Calu3 (cell line): ENCODE measurements around the gene ZNF532. TPM values are rescaled to one million over a fixed set of nuclear protein-coding genes. Genes with fewer than 3 reads are reported as not detected.

Experiments
- BruUV-seq: library from RNA; stranded (reverse); fragments of 400-500 nt; replicated peaks from 2 replicates; lab custom pipeline; 2021; lab: Mats Ljungman, UMichigan
- CTCF ChIA-PET: fragments of 300-600 bp; sonication (Branson Sonifier 250); formaldehyde crosslinking; loops from one replicate; lab custom pipeline; 2022; ENCODE audit warnings: antibody characterized with exemption; lab: Charles Lee
- DNase-seq: peaks from one replicate; pipeline ENCODE4 v3.0.0; 2022
- H3K27ac Mint-ChIP-seq: one replicate; pipeline ENCODE4 v1.8.0; 2022; ENCODE audit warnings: mixed read lengths; ENCODE audit not compliant: unreplicated experiment
- H3K27me3 Mint-ChIP-seq: one replicate; pipeline ENCODE4 v1.8.0; 2022; ENCODE audit warnings: mixed read lengths; ENCODE audit not compliant: unreplicated experiment
- H3K36me3 Mint-ChIP-seq: one replicate; pipeline ENCODE4 v1.8.0; 2022; ENCODE audit warnings: mild to moderate bottlenecking, moderate library complexity, mixed read lengths; ENCODE audit not compliant: insufficient read depth, unreplicated experiment
- H3K4me1 Mint-ChIP-seq: one replicate; pipeline ENCODE4 v1.8.0; 2022; ENCODE audit warnings: mild to moderate bottlenecking, low read depth, mixed read lengths; ENCODE audit not compliant: unreplicated experiment
- H3K4me3 Mint-ChIP-seq: one replicate; pipeline ENCODE4 v1.8.0; 2022; ENCODE audit warnings: mild to moderate bottlenecking, low read depth, moderate library complexity, mixed read lengths; ENCODE audit not compliant: unreplicated experiment
- H3K9me3 Mint-ChIP-seq: one replicate; pipeline ENCODE4 v1.8.0; 2022; ENCODE audit warnings: low read depth, mixed read lengths; ENCODE audit not compliant: unreplicated experiment
- CTCF ChIP-seq: fragments of 200-600 bp; IDR thresholded peaks from one replicate; pipeline ENCODE4 v1.8.0; 2022; ENCODE audit warnings: antibody characterized with exemption; ENCODE audit not compliant: unreplicated experiment
- intact Hi-C: fragments of 100-400 bp; cut with micrococcal nuclease; formaldehyde crosslinking; loops from one replicate; pipeline ENCODE4 v1.10.0; 2022; ENCODE audit not compliant: unreplicated experiment
- total RNA-seq: library from RNA; stranded (reverse); gene quantifications from 2 replicates; pipeline ENCODE4 v1.2.3, GENCODE V29; 2022

The ZNF532 gene
- total RNA-seq, 1 experiment from 2014 or later: 150 TPM

GRCh38 chr18:58908006-58908405, 43.3 kb downstream of the ZNF532 start:
- BruUV-seq: no TSS peak
- TF ChIP-seq CTCF: no peak
- intact Hi-C loops: no loop called here
- Mint-ChIP-seq H3K9me3 (no peaks in the 10 kb centered on the region), H3K4me1 (peaks cover 51% of the 10 kb centered on the region), H3K4me3 (no peak overlapping the region), H3K36me3 (peaks cover 47% of the 10 kb centered on the region), H3K27me3 (no peaks in the 10 kb centered on the region), H3K27ac (no peak overlapping the region)
- no peak for DNase-seq
- CTCF ChIA-PET: no interaction called here

DNA sequence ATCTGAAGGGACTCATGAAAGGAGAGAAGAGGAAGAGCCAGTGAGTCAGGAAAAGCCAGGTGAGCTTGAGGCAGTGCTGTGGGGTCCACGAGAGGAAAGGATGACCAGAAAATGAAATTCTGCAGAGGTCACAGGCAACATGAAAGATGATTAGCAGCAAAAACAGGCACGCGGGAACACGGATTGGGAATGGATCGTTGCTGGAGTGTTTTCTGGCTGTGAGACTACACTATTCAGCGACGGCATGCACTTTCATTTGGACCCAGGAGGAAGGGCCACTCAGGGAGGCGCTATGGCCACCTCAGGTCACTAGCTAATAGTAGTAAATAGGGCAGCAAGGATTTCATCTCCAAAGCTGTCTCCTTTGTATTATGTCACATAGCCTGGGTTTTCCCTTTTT, 44.8 kb downstream of the ZNF532 start:
- no peak overlapping the region for H3K4me3 Mint-ChIP-seq
- H3K4me1 Mint-ChIP-seq: peaks cover 56% of the 10 kb centered on the region
- intact Hi-C loops: no loop called here
- peaks cover 41% of the 10 kb centered on the region for H3K36me3 Mint-ChIP-seq
- no peaks in the 10 kb centered on the region for H3K9me3 Mint-ChIP-seq
- H3K27ac Mint-ChIP-seq: no peak overlapping the region
- no peaks in the 10 kb centered on the region for H3K27me3 Mint-ChIP-seq
- CTCF ChIA-PET: no interaction called here
- no TSS peak for BruUV-seq
- no peak for TF ChIP-seq CTCF
- DNase-seq: no peak

- peak overlapping the region; percentile 18 for H3K4me3 Mint-ChIP-seq
Observed at GRCh38 chr18:58911241-58911640, 46.6 kb downstream of the ZNF532 start.

DNA sequence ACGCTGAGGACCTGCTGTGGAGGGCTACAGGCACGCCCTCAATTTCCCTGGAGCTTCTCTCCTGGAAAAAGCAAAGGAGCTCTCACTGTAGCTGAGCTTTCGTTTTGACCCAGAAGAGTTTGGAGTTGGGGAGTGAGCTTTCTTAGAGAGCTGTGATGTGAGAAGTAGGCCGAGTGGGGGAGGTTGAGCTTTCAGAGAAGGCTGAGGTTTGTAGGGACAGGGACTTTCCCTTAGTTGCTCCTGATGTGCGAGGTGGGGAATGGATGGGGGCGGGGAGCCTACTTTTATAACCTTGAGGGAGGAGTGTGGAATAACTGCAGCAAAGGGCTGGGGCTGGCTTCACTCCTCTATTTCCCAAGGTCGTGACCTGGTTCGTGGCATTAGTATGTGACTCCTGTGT, 47.1 kb downstream of the ZNF532 start:
- no TSS peak for BruUV-seq
- DNase-seq: no peak
- no peaks in the 10 kb centered on the region for H3K9me3 Mint-ChIP-seq
- no peaks in the 10 kb centered on the region for H3K27me3 Mint-ChIP-seq
- H3K36me3 Mint-ChIP-seq: peaks cover 47% of the 10 kb centered on the region
- no peak overlapping the region for H3K4me3 Mint-ChIP-seq
- intact Hi-C loops: no loop called here
- no peak for TF ChIP-seq CTCF
- CTCF ChIA-PET: no interaction called here
- H3K27ac Mint-ChIP-seq: peak overlapping the region; percentile 81
- H3K4me1 Mint-ChIP-seq: peaks cover 76% of the 10 kb centered on the region

More at GRCh38 chr18:58911241-58911640, 46.6 kb downstream of the ZNF532 start:
- Mint-ChIP-seq H3K27ac (peak overlapping the region; percentile 81), H3K27me3 (no peaks in the 10 kb centered on the region), H3K4me1 (peaks cover 71% of the 10 kb centered on the region), H3K36me3 (peaks cover 44% of the 10 kb centered on the region), H3K9me3 (no peaks in the 10 kb centered on the region)
- TF ChIP-seq CTCF: no peak
- BruUV-seq: no TSS peak
- intact Hi-C loops: no loop called here
- CTCF ChIA-PET: no interaction called here
- DNase-seq: no peak
